HG03378 (cell line): ENCODE results near the gene SLC7A14.

Experiments used
- ATAC-seq: cut with Tn5 transposase; IDR thresholded peaks from one replicate; pipeline ENCODE4 v1.9.1; 2021; ENCODE audit warnings: mild to moderate bottlenecking, moderate library complexity; ENCODE audit not compliant: unreplicated experiment

Gene SLC7A14

GRCh38 chr3:170585937-170586310, at the start of gene SLC7A14:
Gene SLC7A14, minus strand, starts transcription at chr3:170586075. Its CDS starts 59,139 bp downstream, at chr3:170526936.
- no peak for ATAC-seq

DNA sequence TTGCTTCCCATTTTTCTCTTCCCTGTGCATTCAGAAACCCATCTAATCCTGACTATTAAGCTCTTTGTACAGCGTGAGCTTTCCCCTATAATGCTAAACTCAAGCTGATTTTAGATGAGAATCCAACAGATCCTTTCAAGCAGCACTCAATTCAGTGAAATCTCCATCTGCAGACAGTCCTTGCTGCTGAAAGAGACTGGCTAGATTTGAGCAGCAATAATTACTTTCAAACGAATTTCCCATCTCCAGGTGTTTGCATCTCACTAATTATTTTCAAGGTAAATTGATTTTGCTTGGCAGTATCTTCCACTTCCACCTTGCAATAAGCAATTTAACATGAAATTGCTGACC, 49.5 kb upstream of the SLC7A14 start:
- ATAC-seq: no peak

DNA sequence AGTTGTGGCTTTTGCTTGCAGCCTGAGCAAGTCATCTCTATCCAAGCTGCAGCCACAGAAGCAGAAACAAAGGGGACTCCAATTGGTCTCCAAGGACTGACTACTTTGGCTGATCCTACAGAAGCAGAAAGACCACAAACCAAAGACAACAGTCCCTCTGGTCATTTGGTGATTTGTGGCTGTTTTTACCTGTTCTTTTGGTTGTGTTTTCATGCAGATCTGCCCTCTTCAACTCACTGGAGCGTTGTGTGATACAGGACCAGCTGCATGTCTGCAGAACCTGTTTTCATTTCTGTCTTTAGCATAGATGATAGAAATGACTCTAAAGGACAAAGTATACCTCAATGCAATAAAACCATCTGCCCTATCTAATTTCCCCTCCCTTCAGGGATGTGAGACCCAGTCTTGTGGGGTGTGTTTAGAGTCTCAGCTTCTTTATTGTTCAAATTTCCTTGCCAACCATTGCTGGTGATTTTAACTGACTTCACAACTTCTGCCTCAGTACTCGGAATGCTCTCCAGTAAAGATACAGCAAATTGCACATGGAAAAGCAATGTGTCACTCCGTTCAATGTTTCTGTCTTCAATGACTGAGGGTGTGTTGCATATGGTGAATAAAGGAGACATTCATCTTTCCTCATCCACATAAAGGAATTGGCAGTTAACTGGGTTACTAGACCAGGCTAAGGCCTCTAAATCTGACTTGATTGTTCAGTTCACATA, 48.9 kb upstream of the SLC7A14 start:
- peak; percentile 72 for ATAC-seq

- no peak for ATAC-seq
These were observed 47.7 kb upstream of the SLC7A14 start for GRCh38 chr3:170633573-170633972.

DNA sequence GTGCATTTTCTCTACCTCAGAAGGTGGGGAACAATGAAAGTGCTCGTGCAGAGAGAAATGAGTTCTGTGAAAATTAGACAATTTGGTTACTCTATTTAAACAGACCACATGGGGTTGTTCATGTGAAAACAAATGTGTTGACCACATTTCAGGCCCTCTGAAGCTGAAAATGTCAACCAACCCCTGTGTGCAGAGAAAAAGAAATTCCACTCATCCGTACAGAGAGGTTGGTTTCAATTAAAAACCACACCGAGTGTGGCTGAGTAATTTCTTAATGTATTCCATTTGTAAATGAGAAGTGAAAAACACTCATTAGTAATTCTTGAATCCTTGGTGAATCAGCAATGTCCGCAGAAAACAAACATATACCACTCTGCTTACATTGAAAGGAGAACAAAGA, 46.9 kb upstream of the SLC7A14 start:
- peak; percentile 87 for ATAC-seq

DNA sequence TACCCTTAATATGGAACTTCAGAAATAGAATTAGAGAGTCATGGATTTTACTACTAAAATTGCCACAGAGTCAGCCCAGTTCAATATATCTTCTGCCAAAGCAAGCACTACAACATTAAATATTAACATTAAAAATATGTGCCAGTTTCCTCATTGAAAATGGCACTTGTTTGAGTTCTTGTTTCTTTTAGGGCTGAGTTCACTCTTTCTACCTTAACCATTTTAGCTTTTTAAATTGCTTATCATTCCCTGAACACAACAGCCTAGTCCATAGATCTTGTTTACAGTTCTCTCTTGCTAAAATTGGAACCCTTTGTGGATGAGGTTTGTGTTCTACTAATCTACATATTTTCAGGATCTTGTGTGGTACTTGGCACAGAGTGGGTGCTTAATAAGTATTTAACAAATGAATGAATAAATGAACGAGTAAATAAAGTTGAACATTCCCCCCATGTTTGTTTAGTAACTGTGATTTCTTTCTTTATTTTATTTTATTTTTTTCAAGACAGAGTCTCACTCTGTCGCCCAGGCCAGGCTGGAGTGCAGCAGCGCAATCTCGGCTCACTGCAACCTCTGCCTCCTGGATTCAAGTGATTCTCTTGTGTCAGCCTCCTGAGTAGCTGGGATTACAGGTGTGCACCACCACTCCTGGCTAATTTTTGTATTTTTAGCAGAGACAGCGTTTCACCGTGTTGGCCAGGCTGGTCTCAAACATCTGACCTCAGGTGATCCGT, 46.0 kb upstream of the SLC7A14 start:
- no peak for ATAC-seq

GRCh38 chr3:170623524-170623923, 37.6 kb upstream of the SLC7A14 start:
- no peak for ATAC-seq

DNA sequence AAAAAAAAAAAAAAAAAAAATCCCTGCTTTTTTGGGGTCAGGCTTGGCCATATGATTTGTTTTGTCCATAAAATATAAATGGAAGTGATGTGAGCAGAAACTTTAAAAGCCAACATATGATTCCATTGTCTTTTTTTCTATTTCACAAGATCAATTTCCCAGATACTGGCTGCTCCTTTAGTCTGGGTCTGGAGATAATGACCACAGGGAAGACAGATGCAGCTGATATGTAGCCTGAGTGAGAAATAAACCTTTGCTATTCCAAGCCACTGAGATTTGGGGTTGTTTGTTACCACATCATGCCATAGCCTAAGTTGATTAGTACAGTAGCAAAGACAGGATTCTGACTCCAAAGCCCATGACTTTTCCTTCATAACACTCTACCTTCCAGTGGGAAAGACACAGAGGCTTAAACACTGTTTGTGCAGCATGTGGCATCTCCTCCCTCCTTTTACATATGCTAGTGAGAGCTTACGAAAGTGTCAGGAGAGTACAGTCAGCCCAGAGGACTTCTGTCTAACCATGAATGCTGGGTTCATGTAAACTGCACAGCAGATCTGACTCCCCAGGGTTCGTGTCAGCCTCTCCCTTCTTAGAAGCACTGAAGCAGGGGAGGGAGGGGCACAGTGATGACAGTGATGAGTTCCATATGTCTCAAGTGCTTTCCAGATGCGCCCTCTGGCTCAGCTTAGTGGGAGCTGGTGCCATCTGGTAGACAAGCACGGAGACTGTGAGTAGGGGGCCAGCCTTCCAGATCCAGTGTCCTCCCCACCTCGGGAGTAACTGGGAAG, 36.7 kb upstream of the SLC7A14 start:
- ATAC-seq: no peak

GRCh38 chr3:170621256-170621655, 35.4 kb upstream of the SLC7A14 start:
- ATAC-seq: no peak

DNA sequence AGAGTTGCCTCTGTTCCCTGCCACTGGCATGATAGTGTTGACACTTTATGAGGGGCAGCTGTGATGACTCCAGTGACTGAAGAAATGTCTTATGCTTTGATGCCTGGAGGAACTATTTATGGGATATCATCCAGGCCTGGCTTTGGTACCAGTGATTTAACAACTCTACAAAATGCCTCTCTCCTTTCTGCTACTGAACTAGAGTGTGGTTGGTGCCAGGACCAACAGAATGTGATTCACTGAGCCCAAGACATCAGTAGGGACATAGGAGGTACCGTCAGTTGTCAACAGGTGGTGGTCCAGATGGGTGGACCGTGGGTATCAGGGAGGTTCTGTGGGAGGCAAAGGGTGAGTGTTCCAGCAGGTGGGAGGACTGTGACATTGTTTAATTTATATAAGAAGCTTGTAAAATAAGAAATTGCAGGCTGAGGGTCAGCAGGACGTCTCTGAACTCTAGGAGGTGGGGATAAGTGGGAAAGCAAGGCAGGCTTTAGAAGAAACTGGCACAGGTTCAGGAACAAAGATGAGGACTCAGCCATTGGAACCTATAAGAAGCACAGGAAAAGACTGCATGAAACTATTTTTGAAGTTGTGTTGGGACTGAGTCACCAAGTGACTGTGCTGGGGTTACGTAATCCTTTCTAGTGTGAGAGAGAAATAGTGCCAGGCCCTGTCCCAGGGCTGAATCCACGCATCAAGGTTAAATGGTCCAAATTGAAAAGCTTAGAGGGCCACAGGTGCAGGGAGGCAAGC, 28.5 kb upstream of the SLC7A14 start:
- ATAC-seq: no peak

- no peak for ATAC-seq
These were observed 25.9 kb upstream of the SLC7A14 start for GRCh38 chr3:170611751-170612150.

GRCh38 chr3:170610321-170610884, 24.5 kb upstream of the SLC7A14 start:
- ATAC-seq: no peak

DNA sequence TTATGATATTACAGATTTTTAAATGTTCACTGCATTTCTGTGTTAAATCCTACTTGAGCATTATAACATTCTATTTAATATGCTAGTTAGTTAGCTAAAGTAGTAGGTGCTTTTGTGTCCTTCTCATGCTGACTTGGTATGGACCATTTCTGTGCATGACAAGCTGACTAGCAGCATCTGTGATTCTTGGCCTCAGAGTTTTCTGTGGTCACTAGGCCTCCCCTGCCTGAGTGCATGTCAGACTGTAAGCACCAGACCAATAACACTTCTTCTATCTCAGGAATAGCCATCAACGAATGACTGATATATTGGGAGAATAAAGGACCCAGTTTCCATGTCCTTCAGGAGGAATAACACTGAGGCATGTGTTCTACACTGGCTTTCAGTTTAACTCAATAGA, 22.6 kb upstream of the SLC7A14 start:
- ATAC-seq: no peak

GRCh38 chr3:170606675-170607074, 20.8 kb upstream of the SLC7A14 start:
- no peak for ATAC-seq

GRCh38 chr3:170605490-170605889, 19.6 kb upstream of the SLC7A14 start:
- ATAC-seq: no peak

- no peak for ATAC-seq
These were observed 18.1 kb upstream of the SLC7A14 start for GRCh38 chr3:170603770-170604510.

- ATAC-seq: no peak
These were observed 16.7 kb upstream of the SLC7A14 start for GRCh38 chr3:170602556-170602955.

DNA sequence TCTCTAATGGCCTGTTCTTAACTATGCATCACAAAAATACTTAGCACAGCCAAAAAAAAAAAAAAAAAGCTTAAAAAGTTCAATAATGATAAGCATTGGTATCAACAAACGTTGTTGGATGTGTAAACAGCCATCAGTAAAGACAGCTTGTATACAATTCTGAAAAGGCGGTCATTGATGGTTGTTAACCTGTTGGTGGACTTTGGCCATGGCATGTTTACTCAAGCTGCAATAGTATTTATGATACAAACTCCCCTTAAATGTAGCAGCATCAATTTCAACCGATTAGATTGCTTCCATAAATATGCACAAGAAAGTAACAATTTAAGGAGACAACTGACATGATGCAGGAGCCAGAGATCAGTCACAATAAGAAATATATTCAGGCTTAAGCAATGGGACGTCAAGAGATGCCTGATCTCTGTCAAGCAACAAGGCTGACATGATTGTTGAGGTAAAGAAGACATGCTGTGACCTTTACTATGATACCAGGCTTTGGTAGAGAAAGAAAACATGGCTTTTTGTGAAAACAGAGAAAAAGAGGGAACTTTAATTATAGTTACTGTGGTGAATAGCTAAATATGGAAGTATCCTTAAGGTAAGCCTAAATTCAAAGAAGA, 14.2 kb upstream of the SLC7A14 start:
- ATAC-seq: no peak

GRCh38 chr3:170599091-170599490, 13.2 kb upstream of the SLC7A14 start:
- no peak for ATAC-seq

DNA sequence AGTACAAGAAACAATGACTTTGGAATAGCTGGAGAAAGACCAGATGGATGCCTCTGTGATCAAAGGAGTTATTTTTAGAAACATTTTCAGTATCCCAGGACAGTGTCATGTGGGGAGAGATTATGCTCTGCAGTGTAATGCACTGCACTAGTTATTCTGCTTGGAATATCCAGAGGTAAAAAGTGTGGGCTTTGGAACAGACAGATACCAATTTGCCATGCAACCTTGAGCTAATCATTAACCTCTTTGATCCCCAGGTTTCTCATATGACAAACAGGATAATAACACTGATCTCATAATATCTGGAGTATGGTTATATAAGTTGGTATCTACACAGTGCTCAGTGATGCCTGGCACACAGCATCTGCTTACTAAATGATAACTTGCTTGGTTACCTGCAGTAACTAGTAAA, 12.2 kb upstream of the SLC7A14 start:
- no peak for ATAC-seq
